ENCODE data around the gene SSTR5.

- TF ChIP-seq MAX (IDR thresholded peaks at IDR 0.05) (no peak), JUND (IDR thresholded peaks at IDR 0.05) (no peak), ATF3 (IDR thresholded peaks at IDR 0.05) (no peak), CTCF (IDR thresholded peaks at IDR 0.05; ENCODE audit: low read depth, low read length, missing input control) (no peak), REST (IDR thresholded peaks at IDR 0.05) (no peak), NR2F2 (IDR thresholded peaks at IDR 0.05) (no peak), GABPA (IDR thresholded peaks at IDR 0.05 in 1 of 2, conservative IDR thresholded peaks at IDR 0.05 in 1 of 2) (no peak), YY1 (IDR thresholded peaks at IDR 0.05) (no peak), TAF1 (conservative IDR thresholded peaks at IDR 0.05) (no peak), RAD21 (IDR thresholded peaks at IDR 0.05) (no peak), SP1 (IDR thresholded peaks at IDR 0.05) (no peak), ZBTB33 (IDR thresholded peaks at IDR 0.05) (no peak), RXRA (IDR thresholded peaks at IDR 0.05) (no peak)
Measured at GRCh38 chr16:1101573-1102332, 29.2 kb downstream of the SSTR5 start.

Measured in liver (tissue), 3 donors.